ENCODE measurements around the gene CAB39.

- TF ChIP-seq CTCF (IDR thresholded peaks at IDR 0.05) (no peak), POLR2A (IDR thresholded peaks at IDR 0.05) (no peak)
Observed at GRCh38 chr2:230821261-230821990, 108.8 kb downstream of the CAB39 start.
